SK-N-SH treated with all-trans-retinoic acid at 6 μM for 48 hours (cell line): ENCODE measurements around the gene SLC26A8.

Experiments
- BACH2 ChIP-seq: fragments of 250-450 bp; sonication (Bioruptor Pico); IDR thresholded peaks from 2 replicates; pipeline ENCODE4 v1.9.0; 2021; ENCODE audit warnings: mild to moderate bottlenecking, borderline replicate concordance
- CREB5 ChIP-seq: fragments of 250-450 bp; sonication (Bioruptor Pico); IDR thresholded peaks from 2 replicates; pipeline ENCODE4 v1.5.1; 2020; ENCODE audit warnings: low read depth, mild to moderate bottlenecking, moderate library complexity
- CSDC2 ChIP-seq: fragments of 250-450 bp; sonication (Bioruptor Pico); IDR thresholded peaks from 2 replicates; pipeline ENCODE4 v1.5.0; 2020; ENCODE audit warnings: mild to moderate bottlenecking, moderate library complexity
- OSR1 ChIP-seq: fragments of 250-450 bp; sonication (Bioruptor Pico); IDR thresholded peaks from 2 replicates; pipeline ENCODE4 v1.8.0; 2022; ENCODE audit warnings: moderate library complexity, mild to moderate bottlenecking, inconsistent platforms
- PATZ1 ChIP-seq: fragments of 250-450 bp; sonication (Bioruptor Pico); IDR thresholded peaks from 2 replicates; pipeline ENCODE4 v1.8.0; 2020; ENCODE audit warnings: mild to moderate bottlenecking, moderate library complexity, borderline replicate concordance
- RARB ChIP-seq: fragments of 250-450 bp; sonication (Bioruptor Pico); IDR thresholded peaks from 2 replicates; pipeline ENCODE4 v1.8.0; 2021; ENCODE audit warnings: mild to moderate bottlenecking, moderate library complexity
- SNAI2 ChIP-seq: fragments of 250-450 bp; sonication (Bioruptor Pico); IDR thresholded peaks from 2 replicates; pipeline ENCODE4 v1.5.0; 2020; ENCODE audit warnings: mild to moderate bottlenecking, moderate library complexity
- TOX ChIP-seq: fragments of 250-450 bp; sonication (Bioruptor Pico); IDR thresholded peaks from 2 replicates; pipeline ENCODE4 v1.8.0; 2021; ENCODE audit warnings: mild to moderate bottlenecking, moderate library complexity, borderline replicate concordance
- ZNF70 ChIP-seq: fragments of 450-650 bp; formaldehyde crosslinking; IDR thresholded peaks from 2 replicates; pipeline ENCODE4 v1.5.0; 2020; ENCODE audit warnings: mild to moderate bottlenecking, moderate library complexity
- ZNF8 ChIP-seq: fragments of 450-650 bp; formaldehyde crosslinking; IDR thresholded peaks from 2 replicates; pipeline ENCODE4 v1.5.0; 2020; ENCODE audit warnings: mild to moderate bottlenecking, moderate library complexity

GRCh38 chr6:36069573-36069972, 45.1 kb upstream of the SLC26A8 start:
- no peak for TF ChIP-seq CSDC2
- no peak for TF ChIP-seq BACH2 (CRISPR knock-in tag)
- TF ChIP-seq ZNF70 (CRISPR knock-in tag): no peak
- no peak for TF ChIP-seq SNAI2 (CRISPR knock-in tag)
- no peak for TF ChIP-seq OSR1 (CRISPR knock-in tag)
- TF ChIP-seq PATZ1 (CRISPR knock-in tag): no peak
- no peak for TF ChIP-seq ZNF8 (CRISPR knock-in tag)
- no peak for TF ChIP-seq CREB5 (CRISPR knock-in tag)
- no peak for TF ChIP-seq TOX (CRISPR knock-in tag)
- no peak for TF ChIP-seq RARB (CRISPR knock-in tag)
